ENCODE results near the gene TRIM25. TPM values are rescaled to one million over a fixed set of nuclear protein-coding genes. Genes with fewer than 3 reads are reported as not detected.

The TRIM25 gene
- total and polyA plus RNA-seq, 2 of the 8 experiments (the other 6 are each of a cell fraction or from before 2014, with no cell fraction given) = 16.6 to 38.9 TPM

GRCh38 chr17:56960596-56961538, 47.0 kb upstream of the TRIM25 start, which contains the start of gene COIL (continued):
- no peak for TF ChIP-seq CBX8 (IDR thresholded peaks at IDR 0.05; ENCODE audit: borderline replicate concordance, low read depth, low read length)
- TF ChIP-seq ASH2L (IDR thresholded peaks at IDR 0.05; ENCODE audit: low read length) = peak; percentile 97
- TF ChIP-seq RBBP5 (IDR thresholded peaks at IDR 0.05; ENCODE audit: borderline replicate concordance, low read depth, low read length) = 0 out of 2 replicates have a peak, but pooled peaks have one; percentile 78
- TF ChIP-seq SP2 (IDR thresholded peaks at IDR 0.05; ENCODE audit: low read length) = no peak
- peak in 1 of 2 experiments; percentile 87; a peak in 2 of 4 replicates for TF ChIP-seq SIN3A (conservative IDR thresholded peaks at IDR 0.05 in 1 of 2, IDR thresholded peaks at IDR 0.05 in 1 of 2; ENCODE audit: low read depth in 1 of 2, low read length in 2 of 2)
- TF ChIP-seq SP4 (IDR thresholded peaks at IDR 0.05; ENCODE audit: low read length) = 0 out of 2 replicates have a peak, but pooled peaks have one; percentile 64
- peak; percentile 77; the same call in 1 of the 2 replicates for TF ChIP-seq EGR1 (IDR thresholded peaks at IDR 0.05; ENCODE audit: borderline replicate concordance, low read depth, low read length)
- TF ChIP-seq POLR2A (IDR thresholded peaks at IDR 0.05; ENCODE audit: control extremely low read depth in 1 of 2, low read depth in 2 of 2, low read length in 2 of 2) = peak; percentile 89 to 94
- TF ChIP-seq SAP30 (IDR thresholded peaks at IDR 0.05; ENCODE audit: insufficient read depth, insufficient replicate concordance, low read length) = no peak
- TF ChIP-seq GTF2F1 (IDR thresholded peaks at IDR 0.05; ENCODE audit: borderline replicate concordance, low read depth, low read length) = no peak
- TF ChIP-seq GABPA (IDR thresholded peaks at IDR 0.05; ENCODE audit: borderline replicate concordance, insufficient read depth, low read length) = no peak
- no peak for TF ChIP-seq FOSL1 (IDR thresholded peaks at IDR 0.05; ENCODE audit: insufficient read depth, low read depth, low read length)
- no peak for TF ChIP-seq JUN (IDR thresholded peaks at IDR 0.05; ENCODE audit: low read depth, low read length)
- TF ChIP-seq BACH1 (IDR thresholded peaks at IDR 0.05; ENCODE audit: low read length) = no peak
- TF ChIP-seq MAX (IDR thresholded peaks at IDR 0.05) = peak; percentile 85; the same call in 1 of the 2 replicates
- peak; percentile 55 for TF ChIP-seq NRF1 (IDR thresholded peaks at IDR 0.05; ENCODE audit: low read depth, low read length)
- TF ChIP-seq KDM5A (IDR thresholded peaks at IDR 0.05; ENCODE audit: low read length) = no peak
- TF ChIP-seq RNF2 (IDR thresholded peaks at IDR 0.05; ENCODE audit: borderline replicate concordance, low read depth, low read length, missing control alignments, poor library complexity, severe bottlenecking) = no peak
- no peak for TF ChIP-seq RXRA (IDR thresholded peaks at IDR 0.05; ENCODE audit: insufficient read depth, low read depth, low read length)
- peak; percentile 95 for TF ChIP-seq YY1 (IDR thresholded peaks at IDR 0.05; ENCODE audit: low read depth, low read length)
- TF ChIP-seq KDM4A (IDR thresholded peaks at IDR 0.05; ENCODE audit: low read depth, low read length, severe bottlenecking) = peak; percentile 59
- no peak for TF ChIP-seq EP300 (IDR thresholded peaks at IDR 0.05; ENCODE audit: borderline replicate concordance in 1 of 2, low read depth in 2 of 2, low read length in 2 of 2)

All from H1 (cell line).